HG03045 (cell line): Measurements from ENCODE around the gene MAN1C1.

Source experiments
- ATAC-seq: cut with Tn5 transposase; IDR thresholded peaks from one replicate; pipeline ENCODE4 v1.9.1; 2021; ENCODE audit warnings: mild to moderate bottlenecking, moderate library complexity; ENCODE audit not compliant: unreplicated experiment

MAN1C1 gene

GRCh38 chr1:25707280-25708016 is 90.9 kb downstream of the MAN1C1 start:
- ATAC-seq, result no peak

- ATAC-seq, result no peak
Observed at GRCh38 chr1:25710583-25711347, 94.2 kb downstream of the MAN1C1 start.

- no peak for ATAC-seq
Observed at GRCh38 chr1:25711555-25712298, 95.1 kb downstream of the MAN1C1 start.

- no peak for ATAC-seq
Observed at GRCh38 chr1:25712299-25712970, 95.8 kb downstream of the MAN1C1 start.

GRCh38 chr1:25713961-25714360 is 97.4 kb downstream of the MAN1C1 start:
- no peak for ATAC-seq

DNA sequence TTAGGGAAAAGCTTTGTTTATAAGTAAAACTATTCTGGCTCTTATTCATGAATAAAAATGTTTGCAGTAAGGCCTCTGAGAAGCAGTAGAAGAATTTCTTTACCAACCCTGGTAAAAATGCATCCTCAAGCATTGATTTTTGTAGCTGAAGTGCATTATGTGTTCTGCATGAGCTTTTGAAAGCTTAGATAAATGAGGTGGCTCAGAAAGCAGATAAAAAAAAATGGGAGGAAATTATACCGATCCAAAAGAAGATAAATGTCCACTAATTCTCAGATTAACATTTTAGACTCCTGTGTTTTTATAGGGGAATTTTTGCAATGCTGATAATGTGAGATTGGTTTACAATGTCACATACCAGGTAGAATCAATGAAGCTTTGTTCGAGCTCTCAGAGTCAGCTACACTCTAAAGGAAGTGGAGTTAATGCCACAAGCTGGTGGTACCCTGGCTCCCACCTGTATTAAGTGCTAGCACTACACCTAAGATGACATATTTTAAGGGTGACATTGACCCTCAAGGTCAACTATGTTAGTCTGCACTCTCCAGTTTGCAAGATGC is 97.9 kb downstream of the MAN1C1 start:
- ATAC-seq, result no peak

- ATAC-seq, result no peak
Observed at GRCh38 chr1:25715888-25716287, 99.3 kb downstream of the MAN1C1 start.

DNA sequence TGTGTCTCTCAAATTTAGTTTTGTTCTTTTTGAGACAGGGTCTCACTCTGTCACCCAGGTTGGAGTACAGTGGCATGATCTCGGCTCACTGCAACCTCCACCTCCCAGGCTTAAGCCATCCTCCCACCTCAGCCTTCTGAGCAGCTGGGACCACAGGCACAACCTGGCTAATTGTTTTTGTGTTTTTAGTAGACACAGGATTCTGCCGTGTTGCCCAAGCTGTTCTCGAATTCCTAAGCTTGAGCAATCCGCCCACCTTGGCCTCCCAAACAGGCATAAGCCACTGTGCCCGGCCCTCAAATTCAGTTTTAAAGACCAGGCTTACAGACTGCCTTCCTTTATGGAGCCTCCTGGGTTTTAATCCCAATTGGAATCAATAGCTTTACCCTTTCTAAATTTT is 99.7 kb downstream of the MAN1C1 start:
- no peak for ATAC-seq

GRCh38 chr1:25718732-25719131 is 102.1 kb downstream of the MAN1C1 start:
- no peak for ATAC-seq

DNA sequence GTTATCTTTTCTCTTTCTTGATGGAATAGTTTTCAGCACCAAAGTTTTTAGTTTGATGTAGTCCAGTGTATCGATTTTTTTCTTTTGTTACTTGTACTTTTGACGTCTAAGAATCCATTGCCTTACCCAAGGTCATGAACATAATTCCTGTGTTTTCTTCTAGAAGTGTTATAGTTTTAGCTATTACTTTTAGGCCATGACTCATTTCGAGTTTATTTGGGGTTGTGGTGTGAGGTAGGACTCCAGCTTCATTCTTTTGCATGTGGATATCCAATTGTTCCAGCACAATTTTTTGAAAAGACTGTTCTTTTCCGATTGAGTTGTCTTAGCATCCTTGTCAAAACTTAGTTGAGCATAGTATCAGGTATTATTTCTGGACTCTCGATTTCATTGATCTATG is 104.0 kb downstream of the MAN1C1 start:
- no peak for ATAC-seq

- no peak for ATAC-seq
Observed at GRCh38 chr1:25723250-25723880, 106.8 kb downstream of the MAN1C1 start.

- no peak for ATAC-seq
Observed at GRCh38 chr1:25724201-25724600, 107.6 kb downstream of the MAN1C1 start.

DNA sequence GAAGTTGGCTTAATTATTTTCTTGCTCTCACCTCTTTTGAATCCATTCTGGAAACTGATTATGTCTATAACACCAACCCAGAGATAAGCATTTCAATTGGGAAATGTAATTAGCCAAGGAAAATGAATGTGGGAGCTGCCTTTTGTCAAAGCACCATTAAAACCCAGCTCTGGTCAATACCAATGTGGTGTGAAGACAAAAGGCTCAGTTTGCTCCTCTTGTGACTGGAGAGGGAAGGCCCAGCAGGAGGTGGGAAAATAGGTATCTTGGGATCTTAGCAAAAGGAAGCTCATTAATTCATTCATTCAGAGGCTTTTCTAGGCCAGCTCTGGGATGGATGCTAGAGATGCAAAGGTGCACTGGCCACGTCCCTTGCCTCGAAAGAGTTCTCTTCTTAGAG is 108.4 kb downstream of the MAN1C1 start:
- no peak for ATAC-seq

DNA sequence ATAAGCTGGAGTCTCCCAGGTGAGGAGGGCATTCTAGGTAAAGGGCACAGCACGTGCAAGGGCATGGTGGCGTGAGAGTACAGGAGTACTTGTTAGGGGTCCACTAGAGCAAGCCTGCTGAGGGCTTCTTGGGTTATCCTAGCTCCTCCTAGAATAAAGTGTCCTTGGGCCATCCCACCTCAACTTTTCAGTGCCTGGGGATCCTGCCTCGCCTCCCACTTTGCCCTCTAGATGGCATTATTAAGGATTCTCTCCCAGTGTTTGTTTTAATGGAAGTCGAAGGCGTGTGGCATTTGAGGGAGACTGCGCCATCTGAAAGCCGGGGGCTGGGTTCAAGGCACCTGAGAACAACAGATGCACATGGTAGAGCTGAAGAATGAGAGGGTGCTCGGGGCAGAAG is 108.9 kb downstream of the MAN1C1 start:
- ATAC-seq, result no peak

GRCh38 chr1:25727088-25727487 is 110.5 kb downstream of the MAN1C1 start:
- no peak for ATAC-seq

DNA sequence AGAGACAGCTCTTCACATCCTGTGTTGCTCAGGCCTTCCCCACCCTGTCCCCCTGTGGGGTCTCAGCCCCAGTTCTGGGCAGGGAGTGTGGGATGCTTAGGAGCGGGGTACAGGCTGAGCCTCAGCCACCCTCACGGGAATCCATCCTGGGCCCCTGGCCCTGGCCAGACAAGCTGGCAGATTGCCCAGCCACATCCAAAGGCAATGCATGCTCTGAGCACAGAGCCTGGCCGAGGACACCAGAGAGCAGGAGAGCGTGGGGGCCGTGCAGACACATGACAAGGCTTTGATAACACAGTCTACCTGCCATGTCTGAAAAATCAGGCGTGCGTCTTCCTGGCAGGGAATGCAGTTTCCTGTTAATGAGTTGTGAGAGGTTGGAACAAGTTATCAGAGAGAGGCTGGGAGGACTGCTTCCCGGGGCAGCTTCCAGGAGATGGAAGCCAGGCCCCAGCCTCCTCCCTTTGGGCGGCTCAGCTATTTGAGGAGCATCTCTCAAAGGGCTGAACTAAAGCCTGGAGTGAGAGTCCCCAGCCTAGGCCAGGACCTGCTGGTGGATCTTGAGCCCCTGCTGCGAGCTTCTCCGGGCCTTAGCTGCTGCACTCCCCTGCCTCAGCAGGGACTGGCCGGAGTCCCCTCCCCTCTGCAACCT is 111.2 kb downstream of the MAN1C1 start:
- no peak for ATAC-seq

DNA sequence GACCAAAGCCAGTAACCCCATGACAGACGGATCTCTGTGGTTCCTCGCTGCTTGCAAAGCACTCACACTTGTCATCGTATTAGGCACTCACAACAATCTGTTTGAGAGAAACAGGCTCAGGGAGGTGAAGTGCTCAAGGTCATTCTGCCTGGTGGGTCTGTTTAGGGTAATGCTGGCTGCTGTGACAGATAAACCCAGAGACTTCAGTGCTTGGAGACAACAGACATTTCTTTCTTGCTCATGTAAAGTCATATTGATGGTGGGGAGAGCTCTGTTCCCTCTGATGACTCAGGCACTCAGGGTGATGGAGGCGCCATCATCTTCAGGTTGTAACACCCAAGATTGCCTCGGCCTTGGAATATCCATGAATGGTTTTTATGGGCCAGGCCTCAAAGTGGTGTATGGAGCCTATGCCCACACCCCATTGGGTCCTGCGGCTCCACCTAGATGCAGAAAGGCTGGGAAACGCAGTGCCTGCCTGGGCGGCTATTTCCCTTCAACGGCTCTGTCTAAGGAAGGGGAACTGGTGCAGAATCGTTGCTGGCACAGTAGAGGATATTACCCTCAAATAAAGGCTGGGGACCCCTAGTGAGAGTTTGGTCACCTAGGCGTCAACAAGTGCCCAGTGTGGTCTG is 111.8 kb downstream of the MAN1C1 start:
- no peak for ATAC-seq

DNA sequence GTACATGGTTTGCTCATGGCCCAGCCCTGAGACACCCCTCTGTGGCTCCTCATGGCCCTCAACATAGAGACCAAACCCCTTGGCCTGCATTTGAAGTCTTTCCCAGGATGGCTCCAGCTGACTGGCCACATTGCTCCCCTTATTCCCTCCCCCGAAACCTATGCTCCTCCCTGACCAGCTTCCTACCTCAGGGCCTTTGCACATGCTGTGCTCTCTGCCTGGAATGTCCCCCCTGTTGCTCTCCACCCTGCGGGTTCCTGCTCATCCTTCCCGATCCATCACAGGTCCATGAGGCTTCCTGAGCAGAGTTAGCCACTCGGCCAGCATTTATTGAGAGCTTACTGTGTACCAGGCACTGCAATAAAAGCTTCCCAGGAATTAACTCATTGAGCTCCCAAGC is 112.5 kb downstream of the MAN1C1 start:
- no peak for ATAC-seq
